ENCODE results near the gene CES3.

CES3 gene, protein sequence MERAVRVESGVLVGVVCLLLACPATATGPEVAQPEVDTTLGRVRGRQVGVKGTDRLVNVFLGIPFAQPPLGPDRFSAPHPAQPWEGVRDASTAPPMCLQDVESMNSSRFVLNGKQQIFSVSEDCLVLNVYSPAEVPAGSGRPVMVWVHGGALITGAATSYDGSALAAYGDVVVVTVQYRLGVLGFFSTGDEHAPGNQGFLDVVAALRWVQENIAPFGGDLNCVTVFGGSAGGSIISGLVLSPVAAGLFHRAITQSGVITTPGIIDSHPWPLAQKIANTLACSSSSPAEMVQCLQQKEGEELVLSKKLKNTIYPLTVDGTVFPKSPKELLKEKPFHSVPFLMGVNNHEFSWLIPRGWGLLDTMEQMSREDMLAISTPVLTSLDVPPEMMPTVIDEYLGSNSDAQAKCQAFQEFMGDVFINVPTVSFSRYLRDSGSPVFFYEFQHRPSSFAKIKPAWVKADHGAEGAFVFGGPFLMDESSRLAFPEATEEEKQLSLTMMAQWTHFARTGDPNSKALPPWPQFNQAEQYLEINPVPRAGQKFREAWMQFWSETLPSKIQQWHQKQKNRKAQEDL

DNA sequence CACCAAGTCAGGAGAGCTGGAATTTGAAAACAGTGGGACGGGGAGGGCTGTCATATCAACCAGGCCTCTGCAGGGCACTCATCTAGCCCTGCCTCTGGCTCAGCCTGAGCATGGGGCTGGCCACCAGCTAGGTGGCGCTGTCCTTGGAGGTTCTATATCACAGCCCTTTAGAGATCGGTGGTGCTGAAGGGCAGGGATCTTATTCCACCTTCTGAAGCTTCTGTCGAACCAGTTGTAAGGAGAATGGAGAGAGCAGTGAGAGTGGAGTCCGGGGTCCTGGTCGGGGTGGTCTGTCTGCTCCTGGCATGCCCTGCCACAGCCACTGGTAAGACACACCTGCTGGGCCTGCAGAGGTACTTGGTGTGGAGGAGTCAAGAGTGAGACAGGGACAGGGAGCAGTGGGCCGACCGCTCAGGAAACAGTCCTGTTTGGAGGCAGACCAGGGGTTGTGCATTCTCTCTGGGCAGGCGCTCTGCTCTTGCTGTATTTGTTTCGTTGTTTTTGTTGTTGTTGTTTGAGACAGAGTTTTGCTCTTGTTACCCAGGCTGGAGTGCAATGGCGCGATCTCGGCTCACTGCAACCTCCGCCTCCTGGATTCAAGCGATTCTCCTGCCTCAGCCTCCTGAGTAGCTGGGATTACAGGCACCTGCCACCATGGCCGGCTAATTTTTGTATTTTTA lies at the start of gene CES3:
Gene CES3, plus strand, starts transcription at position 202 of the 680 bp plus-strand sequence. Its CDS starts 42 bp downstream, at position 244.
- no peak for DNase-seq

DNA sequence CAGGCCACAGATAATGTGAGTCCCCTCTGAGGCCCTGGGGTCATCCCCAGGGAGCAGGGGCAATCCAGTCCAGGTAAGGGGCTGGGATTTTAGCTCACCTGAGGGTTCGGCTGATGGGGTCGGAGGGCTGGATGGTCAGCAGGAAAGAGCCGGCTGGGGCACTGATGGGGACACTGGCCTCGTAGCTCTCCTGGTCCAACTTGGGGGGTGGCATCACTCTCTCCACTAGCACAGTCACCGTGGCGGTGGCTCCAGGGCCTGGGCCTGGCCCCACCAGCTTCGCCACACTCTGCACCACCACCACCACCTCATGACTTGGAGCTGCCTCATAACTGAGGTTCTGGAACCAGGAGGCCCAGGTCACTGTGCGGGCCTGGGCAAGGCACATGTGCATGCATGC lies 49.3 kb upstream of the CES3 start:
- DNase-seq = no peak

DNA sequence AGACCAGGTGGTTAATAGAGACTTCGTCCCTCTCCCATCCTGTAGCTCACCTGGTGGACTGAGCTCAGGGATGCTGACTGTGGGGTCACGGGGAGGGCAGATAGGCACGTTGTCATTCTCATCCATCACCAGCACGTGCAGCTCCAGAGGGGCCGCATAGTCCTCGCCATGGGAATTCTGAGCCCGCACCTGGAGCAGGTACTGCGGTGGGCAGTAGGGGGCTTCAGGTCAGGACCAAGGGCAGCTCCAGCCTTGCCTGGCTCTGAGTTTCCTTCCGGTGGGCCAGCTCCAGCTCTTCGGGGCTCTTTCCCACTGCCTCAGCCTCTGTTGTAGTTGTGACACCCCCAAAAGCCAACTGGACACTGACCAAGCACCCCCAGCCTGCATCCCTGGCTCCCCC lies 48.0 kb upstream of the CES3 start:
- no peak for DNase-seq

DNA sequence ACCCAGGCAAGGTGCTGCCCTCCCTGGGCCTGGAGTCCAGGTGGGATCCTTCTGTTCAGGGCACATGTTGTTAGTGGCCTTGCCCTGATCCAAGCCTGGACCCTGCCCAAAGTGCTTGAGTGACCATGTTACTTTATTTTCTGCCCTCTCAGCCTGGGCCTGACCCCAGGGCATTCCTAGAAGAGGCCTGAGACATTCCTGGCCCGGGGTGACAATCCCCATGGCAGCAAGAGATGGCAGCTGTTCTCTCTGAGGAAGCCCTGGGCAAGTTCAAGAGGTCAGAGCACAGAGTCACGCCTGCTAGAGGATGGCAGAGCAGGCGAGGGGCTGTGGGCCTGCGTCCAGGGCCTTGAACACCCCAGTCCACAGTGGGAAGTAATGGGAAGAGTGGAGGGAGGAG lies 47.4 kb upstream of the CES3 start:
- DNase-seq = no peak

DNA sequence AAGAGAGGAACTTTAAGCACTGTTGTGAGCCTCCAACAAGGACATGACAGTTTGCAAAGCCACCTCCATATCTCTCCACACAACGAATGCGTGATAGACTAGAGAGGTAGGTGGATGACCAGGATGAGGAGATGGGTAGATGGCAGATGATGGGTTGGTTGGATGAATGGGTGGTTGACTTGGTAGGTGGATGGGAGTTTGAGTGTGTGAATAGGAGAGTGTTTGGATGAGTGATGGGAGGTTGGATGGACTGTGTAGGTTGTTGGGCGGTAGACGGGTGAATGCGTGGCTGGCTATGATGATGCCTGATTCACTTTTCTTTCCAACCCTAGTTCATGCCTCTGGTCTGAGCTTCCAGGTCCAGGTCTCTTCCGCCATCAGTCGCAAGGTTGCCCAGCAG lies 46.5 kb upstream of the CES3 start:
- no peak for DNase-seq

DNA sequence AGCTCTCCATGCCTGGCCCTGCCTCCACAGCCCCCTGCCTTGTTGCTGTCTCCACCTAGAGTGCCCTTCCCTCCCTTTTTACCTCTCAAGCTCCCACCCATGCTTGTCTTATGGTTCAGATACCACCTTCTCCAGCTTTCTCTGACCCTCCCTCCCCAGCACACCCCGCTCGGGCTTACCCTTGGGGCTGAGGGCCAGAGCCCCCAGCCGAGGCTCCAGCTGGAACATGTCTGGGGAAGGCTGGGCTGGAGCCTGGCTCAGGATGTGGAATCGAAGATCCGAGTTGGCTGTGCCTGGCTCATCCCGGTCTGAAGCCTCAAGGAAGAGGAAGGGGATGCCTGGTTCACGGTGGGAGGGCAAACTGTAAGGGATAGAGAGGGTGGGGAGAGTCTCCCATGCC lies 46.0 kb upstream of the CES3 start:
- no peak for DNase-seq

DNA sequence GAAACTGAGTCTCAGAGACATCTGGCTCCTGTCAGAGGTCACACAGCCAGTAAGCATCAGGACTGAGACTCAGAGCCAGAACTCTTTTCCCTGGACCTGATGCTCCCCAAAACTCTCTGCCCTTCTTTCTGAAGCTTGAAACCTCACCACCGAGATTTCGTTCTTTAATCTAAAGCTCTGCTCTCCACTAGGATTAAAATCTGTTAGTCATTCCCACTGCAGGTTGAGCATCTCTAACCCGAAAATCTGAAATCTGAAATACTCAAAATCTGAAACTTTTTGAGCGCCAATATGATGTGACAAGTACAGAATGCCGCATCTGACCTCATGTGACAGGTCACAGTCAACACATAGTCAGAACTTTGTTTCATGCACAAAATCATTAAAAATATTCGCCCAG lies 44.5 kb upstream of the CES3 start:
- no peak for DNase-seq

DNA sequence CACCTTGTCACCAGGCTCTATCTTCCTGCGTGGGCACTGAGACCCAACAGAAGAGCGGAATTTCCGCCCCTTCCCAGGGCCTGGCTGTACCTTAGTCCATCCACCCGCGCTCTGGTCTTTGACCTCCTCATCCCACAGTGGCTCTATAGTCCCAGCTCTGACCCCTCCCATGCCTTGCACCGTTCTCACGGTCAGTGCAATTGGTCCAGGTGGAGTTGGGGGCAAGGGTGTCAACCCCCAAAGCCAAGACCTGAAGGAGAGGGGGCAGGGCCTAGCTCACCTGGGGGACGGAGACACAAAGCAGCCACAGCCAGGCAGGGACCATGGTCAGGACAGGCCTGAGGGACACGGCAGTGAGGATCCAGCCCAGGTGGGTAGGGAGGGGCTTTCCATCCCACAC lies 43.3 kb upstream of the CES3 start:
- DNase-seq = no peak

DNA sequence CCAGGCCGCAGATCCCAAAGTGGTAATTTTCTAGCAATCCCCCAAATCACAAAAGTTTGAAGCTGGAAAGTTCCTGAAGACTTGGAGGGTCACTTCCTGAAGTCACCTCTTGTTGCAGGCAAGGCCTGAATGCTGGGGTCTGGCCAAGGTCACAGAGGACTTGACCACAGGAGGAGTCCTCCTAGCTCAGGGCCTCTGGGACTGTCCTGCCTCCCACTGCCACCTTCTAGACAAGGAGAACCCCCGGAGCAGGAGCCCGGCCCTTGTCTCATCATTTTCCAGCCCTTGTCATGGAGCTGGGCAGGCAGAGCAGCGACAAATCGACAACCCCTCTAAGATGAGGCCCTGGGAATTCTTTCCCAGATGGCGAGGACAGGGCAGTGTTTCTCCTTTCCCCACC lies 42.7 kb upstream of the CES3 start:
- no peak for DNase-seq

DNA sequence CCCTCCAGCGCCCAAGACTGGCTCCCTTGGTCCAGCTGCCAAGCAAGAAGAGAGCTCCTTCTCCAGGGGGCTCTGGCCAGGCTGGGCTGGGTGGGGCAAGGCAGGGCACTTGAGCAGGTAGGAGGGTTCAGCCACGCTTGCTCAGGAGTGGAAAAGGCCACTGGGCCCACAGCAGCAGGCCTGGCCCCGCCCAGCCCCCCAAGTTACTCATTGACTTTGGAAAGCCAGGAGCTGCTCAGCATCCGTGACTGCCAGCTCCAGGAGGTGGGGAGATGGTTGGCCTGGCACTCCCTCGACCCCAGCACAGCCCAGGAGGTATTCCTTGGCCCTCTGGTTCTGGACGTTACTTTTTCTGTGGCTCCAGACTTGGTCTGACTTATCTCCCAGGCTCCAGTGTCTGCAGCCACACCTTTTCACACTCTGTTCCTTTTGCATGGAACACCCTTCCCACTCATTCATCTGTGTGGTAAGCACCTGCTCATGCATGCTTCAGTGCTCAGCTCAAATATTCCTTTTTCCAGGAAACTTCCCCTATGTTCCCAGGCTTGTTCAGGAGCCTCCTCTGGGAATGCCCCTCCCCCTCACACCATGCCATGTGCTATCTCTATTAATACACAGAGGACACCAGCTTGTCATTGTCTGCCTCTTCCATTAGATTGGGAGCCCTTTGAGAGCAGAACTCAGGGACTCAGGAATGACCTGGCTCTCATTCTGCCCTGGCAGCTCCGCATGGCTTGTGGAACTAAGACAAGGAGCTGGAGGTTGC lies 42.1 kb upstream of the CES3 start, which contains the start of gene CDH16:
Gene CDH16, minus strand, starts transcription at position 83 of the 766 bp plus-strand sequence. CDS start 820 bp downstream, outside the sequence.
- no peak for DNase-seq

DNA sequence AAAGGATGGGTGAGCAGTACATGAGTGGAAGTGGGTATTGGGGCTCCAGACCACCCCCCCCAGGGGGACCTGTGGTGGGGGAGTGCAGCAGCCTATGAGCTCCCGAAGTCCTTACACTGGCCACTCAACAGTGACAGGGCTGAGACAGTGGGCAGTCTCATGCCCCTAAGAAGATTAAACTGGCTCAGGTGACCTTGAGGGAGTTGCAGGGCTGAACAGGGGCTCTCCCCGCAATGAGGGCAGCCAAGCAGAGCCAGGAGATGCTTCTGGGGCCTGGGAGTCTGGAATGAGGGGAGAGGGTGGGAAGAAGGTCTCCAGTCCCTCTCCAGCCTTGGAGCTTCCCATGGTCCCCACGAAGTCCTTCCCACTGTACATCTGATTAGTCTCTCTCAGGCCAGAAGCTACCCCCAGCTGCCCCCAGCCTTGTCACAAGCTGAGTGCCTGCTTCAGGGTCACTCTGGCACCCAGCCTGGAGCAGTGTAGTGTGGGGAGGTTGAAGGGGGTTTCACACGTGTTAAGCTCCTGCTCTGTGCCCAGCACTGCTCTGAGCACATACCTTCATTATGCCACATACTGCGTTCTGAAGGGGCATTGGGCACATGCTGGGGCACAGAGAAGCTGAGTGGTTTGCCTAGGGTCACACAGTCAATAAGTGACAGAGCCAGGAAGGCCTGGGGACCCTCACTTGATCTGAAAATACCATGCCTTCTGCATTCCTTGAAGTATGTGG lies 41.3 kb upstream of the CES3 start:
- no peak for DNase-seq

DNA sequence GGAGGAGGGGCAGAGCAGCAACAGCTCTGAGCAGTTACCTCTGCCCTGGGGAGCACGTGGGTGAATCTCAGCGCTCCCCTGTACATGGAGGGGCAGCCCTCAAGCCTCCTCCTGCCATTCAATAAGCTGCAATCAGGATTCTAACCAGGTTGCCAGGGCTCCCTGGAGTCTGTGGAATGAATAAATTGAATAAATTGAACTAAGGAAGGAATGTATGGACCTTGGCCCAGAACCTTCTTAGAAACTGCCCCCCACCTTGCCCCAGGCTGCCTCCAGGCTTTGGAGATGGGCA lies 40.8 kb upstream of the CES3 start:
- no peak for DNase-seq

DNA sequence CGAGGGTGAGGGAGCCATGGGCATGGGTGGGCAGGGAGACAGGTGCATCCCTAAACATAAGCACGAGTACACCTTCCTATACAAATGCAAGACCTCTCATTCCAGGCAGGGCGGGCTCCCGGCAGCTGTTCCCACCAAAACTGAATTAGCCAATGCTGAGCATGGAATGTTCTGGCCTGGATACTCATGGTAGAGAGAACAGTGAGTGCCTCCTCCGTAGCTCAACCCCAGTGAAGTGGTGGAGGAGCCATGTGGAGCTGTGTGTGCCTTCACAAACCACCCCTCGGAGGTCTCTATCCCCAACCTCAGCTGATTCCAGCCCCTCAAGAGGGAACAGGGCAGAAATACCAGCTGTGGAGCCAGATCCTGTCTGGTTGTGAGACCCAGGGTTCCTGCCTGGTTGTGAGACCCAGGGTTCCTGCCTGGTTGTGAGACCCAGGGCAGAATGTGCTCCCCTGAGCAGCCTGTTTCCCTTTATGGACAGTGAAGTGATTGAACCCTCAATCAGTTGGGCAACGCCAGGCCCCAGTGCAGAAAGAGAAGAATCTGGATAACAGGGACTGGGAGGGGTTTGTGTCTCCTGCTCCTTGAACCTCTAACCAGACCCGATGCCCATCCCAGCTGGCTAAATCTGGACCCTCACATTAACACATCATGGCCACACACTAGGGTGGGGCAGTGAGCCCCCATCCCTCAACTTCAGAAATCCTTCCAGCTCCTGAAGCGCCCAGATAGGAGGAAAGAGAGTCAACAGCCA lies 40.0 kb upstream of the CES3 start:
- no peak for DNase-seq

DNA sequence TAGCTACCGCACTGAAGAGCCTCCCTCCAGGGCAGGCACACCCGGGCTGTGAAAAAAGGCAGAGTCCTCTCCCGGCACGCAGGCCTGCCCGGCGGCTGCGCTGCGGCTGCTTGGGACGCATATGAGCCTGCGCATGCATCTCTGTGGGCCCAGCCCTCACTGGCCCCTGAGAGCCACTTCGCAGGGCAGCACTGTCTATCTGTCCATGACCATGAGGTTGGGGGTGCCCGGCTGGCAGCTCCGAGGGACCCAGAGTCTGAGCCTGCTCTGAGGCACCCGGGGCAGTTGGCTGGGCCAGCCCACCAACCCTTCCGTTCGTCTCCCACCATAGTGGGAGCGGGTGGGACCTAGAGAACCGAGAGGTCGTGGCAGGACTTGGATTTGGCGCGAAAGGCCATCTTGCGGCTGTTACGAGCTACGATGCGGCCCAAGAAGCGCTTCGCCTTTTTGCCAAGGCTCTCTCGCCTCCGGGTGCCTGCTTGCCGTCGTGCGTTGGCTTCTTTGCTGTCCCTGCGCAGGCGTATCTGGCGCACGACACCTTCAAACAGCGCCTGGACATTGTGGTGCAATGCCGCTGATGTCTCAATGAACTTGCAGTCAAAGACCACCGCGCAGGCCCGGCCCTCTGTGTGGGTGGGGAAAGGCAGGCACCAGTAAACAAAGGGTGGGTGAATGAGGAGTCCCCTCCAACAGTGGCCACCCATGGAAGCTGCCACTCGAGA lies 39.2 kb upstream of the CES3 start:
- no peak for DNase-seq

DNA sequence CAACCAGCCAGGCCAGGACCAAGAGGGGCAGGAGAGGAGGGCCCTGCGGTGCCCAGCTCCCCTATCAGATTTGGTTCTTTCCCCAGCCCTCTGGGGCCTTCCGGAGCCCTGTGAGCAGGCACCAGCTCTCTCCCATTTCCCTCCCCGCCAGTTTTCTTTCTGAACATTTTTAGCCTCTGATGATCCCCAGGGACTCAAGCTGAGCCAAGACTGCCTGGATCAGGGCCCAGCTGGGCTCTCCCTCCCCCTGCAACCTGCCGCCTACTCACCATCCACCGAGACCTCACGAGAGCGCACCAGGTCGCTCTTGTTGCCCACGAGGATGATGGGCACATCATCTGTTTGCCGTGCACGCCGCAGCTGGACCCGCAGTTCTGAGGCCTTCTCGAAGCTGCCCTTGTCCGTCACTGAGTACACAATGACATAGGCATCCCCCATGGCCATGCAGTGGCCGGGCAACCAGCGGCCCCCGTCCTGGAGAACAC lies 37.8 kb upstream of the CES3 start:
- DNase-seq = peak; percentile 54

DNA sequence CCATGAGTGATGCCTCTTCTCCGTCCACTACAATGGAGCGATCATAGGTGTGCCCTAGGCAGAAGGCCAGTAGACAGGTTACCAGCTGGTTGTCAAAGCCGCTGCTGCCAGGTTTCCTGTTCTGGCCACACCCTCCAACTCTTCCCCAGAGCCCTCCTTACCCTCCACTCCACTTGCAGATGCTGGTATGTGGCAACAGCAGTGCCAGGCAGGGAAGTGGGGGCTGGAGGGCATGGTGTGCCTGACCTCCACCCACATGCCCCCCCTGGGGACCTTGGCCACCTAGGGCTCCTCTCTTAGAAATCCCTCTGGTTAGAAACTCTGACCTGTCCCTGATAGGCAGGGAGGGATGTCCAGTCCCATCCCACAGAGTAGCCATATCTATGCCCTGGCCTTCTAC lies 37.2 kb upstream of the CES3 start:
- no peak for DNase-seq

DNA sequence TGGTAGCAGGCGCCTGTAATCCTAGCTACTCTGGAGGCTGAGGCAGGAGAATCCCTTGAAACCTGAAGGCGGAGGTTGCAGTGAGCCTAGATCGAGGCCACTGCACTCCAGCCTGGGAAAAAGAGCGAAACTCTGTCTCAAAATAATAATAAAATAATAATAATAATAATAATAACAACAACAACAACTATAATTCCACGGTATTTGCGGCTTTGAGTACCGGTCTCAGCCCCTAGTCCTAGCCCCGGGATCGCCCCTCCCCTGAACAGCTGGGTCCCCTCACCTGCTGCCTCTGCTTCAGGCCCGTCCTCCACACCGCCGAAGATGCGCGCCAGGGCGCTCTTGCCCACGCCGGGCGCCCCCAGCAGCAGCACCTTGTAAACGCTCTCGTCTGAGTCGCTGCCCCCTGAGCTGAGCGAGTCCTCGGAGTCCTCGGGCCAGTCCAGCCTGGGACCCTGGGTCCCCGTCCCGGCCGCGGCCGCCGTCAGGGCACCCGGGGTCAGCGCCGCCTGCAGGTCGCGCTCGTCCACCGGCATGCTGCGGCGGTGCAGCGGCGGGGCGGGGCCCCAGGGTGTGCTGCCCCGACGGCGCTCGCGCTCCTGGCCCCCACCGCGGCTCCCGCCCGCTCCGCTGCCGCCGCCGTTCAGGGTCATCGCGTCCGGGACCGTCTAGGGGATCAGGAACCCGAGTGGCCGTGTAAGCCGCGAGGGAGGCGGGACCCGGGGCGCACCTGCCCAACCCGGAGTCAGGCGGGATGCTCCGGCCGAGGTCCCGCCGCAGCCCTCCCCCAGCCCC lies 36.3 kb upstream of the CES3 start:
- no peak for DNase-seq

DNA sequence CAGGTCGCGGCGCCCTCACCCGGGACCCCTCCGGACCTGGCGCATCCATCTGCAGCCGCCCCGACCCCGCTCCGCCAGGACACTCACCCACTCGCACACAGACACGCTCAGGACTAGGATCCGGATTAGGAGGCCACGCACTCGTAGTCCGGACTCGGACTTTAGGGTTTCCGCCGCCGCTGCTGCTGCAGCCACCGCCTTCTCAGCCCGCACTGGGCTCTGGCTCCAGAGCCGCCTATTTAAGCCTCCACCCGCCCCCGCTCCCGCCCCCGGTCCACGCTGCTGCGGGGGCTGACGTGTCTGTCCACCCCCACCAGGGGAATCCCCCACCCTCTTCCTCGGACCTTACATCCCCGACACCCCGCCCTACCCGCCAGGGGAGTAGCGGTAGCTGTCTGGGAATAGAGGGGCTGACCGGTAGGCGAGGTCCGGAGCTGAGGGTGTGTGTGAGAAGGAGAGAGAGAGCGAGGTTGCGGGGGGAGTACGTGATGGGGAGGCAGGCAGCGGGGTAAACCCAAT lies 35.7 kb upstream of the CES3 start, which contains the start of gene RRAD:
Gene RRAD, minus strand, starts transcription at position 214 of the 519 bp plus-strand sequence. CDS start 356 bp downstream, outside the sequence.
- DNase-seq = no peak

DNA sequence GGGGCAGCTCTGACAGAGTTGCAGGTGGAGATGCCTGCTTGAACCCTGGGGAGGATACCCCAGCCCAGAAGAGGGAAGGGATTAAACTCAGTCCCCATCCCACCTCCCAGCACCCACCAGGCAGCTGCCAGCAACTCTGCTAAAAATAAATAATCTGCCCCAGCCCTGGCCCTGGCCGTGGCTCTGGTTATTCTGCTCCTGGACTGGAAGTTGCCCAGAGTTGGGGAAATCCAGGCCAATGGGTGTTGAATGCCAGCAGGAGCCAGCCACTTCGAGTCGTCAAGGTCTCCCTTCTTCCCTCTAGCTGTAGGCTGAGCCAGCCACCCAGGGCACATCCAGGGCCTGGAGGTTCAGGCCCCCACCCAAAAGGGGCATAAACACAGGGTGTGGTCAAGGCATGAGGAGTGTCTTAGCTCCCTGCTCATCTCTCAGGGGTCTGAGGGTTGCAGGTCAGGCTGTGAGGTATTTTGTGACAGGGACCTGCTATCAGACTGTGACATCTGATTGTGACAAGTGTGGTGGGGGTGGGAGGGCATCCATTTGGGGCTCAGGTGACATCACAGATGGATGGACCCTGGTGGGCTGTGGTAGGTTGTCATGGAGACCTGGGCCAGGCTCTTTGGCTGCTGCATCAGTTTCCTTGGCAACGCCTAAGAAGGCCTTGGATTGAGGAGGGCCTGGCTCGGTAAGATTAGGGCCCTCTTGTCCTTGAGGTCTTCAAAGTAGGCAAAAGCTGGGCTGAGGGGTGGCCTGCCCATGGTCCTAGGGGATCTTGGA lies 34.7 kb upstream of the CES3 start:
- no peak for DNase-seq
